Stimulated activated effector memory CD8-positive, alpha-beta T cell treated with anti-CD3 and anti-CD28 coated beads, Interleukin-12 subunit alpha, Interleukin-12 subunit beta, amount 100 ng/mL, for 72 hours (primary cell): ENCODE results near the gene ZMIZ1.

Source experiments
- ATAC-seq: fragments of 150-1000 bp; cut with Tn5 transposase; 2 replicates; pipeline ENCODE4 v1.10.0; 2021
- DNase-seq, 2 donors: peaks; one replicate each; pipeline ENCODE4 v3.0.0; 2021 to 2022; ENCODE audit warnings: low spot score in 2 of 2
- H3K27ac Mint-ChIP-seq: one replicate; pipeline ENCODE4 v1.8.0; 2022; ENCODE audit warnings: mild to moderate bottlenecking, mixed read lengths
- H3K36me3 Mint-ChIP-seq: one replicate; pipeline ENCODE4 v1.8.0; 2022; ENCODE audit warnings: mild to moderate bottlenecking, mixed read lengths
- H3K4me1 Mint-ChIP-seq: one replicate; pipeline ENCODE4 v1.8.0; 2022; ENCODE audit warnings: mixed read lengths
- H3K4me3 Mint-ChIP-seq: one replicate; pipeline ENCODE4 v1.8.0; 2022; ENCODE audit warnings: mild to moderate bottlenecking, mixed read lengths
- H3K9me3 Mint-ChIP-seq: one replicate; pipeline ENCODE4 v1.8.0; 2022; ENCODE audit warnings: mixed read lengths

The ZMIZ1 gene

DNA sequence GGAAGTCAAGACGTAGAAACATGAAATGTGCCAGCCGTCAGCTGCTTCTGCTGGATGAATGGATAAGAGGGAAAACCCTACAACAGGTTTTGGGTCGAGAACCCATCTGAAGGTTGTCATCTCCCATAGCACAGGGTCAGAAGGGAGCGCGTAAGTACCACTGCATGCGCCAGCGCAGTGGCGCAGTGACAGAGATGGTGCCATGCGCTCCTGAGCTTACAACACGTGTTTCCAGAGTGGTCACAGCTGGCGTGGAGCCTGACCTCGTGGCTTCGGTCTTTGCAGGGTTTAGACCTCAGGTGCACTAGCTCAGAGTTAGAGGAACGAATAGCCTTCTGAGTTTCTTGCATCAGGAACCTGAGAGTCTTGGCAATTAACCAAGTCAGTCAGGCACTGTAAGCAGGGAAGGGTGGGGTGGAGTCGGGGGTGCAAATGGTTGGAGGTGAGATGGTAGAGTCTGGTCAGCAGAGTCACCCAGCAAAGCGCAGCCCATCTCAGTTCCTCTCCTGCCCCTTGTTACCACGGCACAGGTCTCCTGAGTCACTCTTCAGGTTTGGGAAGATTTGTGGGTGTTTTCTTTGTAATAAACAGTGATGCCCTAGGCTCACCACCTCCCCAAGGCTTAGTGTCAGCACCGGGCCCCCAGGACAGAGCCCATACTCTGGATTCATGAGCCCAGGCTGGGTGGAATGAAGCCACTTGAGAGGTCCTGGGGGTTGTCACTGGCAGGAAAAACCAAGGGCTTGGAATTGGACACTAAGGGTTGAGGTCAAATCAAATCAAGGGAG, 194.4 kb downstream of the ZMIZ1 start:
- DNase-seq (no peak), ATAC-seq (no peak)
- H3K4me3 Mint-ChIP-seq, result no peak overlapping the region
- peaks cover 49% of the 10 kb centered on the region for H3K36me3 Mint-ChIP-seq
- peak overlapping the region; percentile 68 for H3K27ac Mint-ChIP-seq
- H3K9me3 Mint-ChIP-seq, result no peaks in the 10 kb centered on the region
- H3K4me1 Mint-ChIP-seq, result peaks cover 82% of the 10 kb centered on the region

DNA sequence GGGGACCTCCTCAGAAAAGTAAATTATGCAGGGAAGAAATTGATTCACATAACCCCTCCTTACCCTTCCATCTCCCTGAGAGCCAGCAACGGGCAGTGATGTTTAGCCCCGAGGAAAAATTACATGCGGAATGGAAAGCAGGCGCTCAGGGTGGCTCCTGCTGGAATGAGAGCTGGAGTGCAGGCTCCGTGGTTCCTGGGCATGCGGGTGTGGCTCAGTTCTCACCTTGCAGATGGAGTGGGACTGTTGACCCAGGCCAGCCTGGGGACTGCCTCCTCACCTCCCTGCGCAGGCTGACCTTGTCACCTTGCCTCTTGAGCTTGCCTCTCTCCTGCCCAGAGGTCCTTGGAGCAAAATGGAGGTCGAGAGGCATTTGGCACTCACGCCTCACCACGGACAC, 195.2 kb downstream of the ZMIZ1 start:
- ATAC-seq (no peak), DNase-seq (no peak)
- H3K36me3 Mint-ChIP-seq, result peaks cover 53% of the 10 kb centered on the region
- no peaks in the 10 kb centered on the region for H3K9me3 Mint-ChIP-seq
- peak overlapping the region; percentile 93 for H3K27ac Mint-ChIP-seq
- H3K4me1 Mint-ChIP-seq, result peaks cover 82% of the 10 kb centered on the region
- H3K4me3 Mint-ChIP-seq, result no peak overlapping the region

DNA sequence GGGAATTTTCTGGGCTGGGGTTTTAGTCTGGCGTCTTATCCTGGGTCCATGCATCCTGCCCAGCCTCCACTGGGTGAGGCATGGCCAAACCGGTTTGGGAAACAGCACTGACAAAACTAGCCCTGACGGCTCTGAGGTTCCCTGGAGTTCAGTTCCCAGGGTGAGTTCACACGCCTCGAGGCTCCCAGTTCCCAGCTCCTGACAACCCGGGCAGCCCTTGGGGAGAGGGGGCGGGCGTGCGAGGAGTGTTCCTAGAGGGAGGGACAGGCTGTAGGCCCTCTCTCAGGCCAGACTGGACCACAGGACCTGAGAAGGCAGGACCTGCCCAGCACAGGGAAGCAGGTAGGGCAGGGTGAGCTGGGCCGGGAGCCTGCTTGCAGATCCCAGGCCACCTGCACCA, 196.2 kb downstream of the ZMIZ1 start:
- Mint-ChIP-seq H3K4me3 (no peak overlapping the region), H3K27ac (peak overlapping the region; percentile 93), H3K4me1 (peaks cover 80% of the 10 kb centered on the region), H3K36me3 (peaks cover 49% of the 10 kb centered on the region), H3K9me3 (no peaks in the 10 kb centered on the region)
- ATAC-seq, result no peak
- no peak for DNase-seq

DNA sequence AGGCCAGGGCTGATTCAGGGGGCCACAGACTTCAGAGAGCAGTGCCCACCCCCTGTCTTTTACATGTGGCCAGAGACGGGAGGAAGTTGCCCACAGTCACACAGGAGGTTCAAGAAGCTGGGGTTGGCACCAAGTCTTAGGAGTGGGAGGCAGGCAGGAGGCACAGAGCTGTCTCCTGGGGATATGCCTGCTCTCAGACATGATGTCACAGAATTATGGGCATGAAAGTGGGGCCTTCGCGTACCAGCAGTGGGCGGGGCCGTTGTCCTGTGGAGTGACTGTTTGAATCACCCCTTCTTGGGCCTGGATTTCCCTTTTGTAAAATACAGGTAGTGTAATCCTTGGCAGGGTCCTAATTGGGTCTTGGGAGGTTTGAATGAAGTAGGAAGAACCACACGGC, 197.3 kb downstream of the ZMIZ1 start:
- H3K27ac Mint-ChIP-seq, result peak overlapping the region; percentile 93
- H3K4me1 Mint-ChIP-seq, result peaks cover 80% of the 10 kb centered on the region
- H3K4me3 Mint-ChIP-seq, result peak overlapping the region; percentile 64
- H3K36me3 Mint-ChIP-seq, result peaks cover 52% of the 10 kb centered on the region
- ATAC-seq, result peak; percentile 71
- no peaks in the 10 kb centered on the region for H3K9me3 Mint-ChIP-seq
- peak in 1 of 2 donors; percentile 70 for DNase-seq

DNA sequence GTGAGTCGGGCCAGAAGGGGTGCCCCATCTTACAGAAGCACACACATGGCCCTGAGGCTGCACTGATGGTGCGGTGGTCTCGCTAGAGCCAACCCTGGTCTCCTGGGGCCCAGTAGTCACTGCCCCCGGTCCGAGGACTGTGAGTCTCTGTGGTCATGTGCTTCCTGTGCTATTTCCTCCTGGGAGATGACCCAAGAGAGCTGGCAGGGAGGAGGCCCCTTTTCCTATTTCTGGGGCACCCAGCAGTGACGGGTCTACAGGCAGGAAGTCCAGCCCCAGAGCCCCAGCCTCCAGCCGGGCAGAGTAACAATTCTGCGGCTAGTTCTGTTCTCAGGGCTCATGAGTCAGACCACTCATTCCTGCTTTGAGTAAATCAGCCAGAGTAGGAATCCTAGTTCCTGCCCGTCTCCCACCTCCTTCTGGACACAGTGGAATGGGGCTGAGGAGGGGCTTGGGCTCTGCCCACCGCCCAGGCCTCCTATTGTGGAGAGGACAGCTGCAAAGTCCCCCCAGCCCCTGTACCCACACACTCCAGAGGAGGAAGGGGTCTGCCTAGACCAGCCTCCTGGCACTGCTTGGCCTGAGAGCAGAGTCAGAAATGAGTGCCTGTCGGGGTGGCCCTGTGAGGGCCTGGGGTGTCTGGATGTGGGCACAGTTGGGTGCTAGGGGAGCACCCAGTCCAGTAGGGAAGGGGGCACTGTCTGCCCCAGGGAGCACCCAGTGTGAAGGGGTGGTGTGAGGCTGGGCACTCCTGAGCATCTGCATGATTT, 198.0 kb downstream of the ZMIZ1 start:
- ATAC-seq, result peak; percentile 92
- Mint-ChIP-seq H3K36me3 (peaks cover 58% of the 10 kb centered on the region), H3K4me1 (peaks cover 80% of the 10 kb centered on the region)

DNA sequence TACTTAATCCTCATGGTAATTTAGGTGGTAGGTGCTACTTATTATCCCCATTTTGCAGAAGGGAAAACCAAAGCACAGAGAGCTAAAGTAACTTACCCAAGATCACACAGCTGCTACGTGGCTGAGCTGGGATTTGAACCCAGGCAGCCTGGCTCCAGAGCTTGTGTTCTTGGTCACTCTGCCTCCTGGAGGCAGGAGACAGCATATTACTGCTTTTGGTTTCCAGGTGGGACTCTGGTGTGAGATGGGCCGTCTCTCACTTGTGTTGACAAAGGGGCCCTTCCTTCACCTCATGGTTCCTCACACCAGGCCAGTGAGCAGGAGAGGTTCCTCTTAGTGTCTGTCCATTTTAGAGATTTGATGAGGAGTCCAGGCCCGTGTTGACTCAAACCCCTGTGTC, 198.7 kb downstream of the ZMIZ1 start:
- DNase-seq, result no peak
- H3K27ac Mint-ChIP-seq, result peak overlapping the region; percentile 93
- H3K4me1 Mint-ChIP-seq, result peaks cover 77% of the 10 kb centered on the region
- ATAC-seq, result no peak
- peaks cover 58% of the 10 kb centered on the region for H3K36me3 Mint-ChIP-seq
- no peaks in the 10 kb centered on the region for H3K9me3 Mint-ChIP-seq
- H3K4me3 Mint-ChIP-seq, result peak overlapping the region; percentile 64

More for the DNA sequence above, 198.0 kb downstream of the ZMIZ1 start:
- H3K27ac Mint-ChIP-seq, result peak overlapping the region; percentile 93
- DNase-seq, result peak; percentile 34 to 82
- no peaks in the 10 kb centered on the region for H3K9me3 Mint-ChIP-seq
- H3K4me3 Mint-ChIP-seq, result peak overlapping the region; percentile 64

DNA sequence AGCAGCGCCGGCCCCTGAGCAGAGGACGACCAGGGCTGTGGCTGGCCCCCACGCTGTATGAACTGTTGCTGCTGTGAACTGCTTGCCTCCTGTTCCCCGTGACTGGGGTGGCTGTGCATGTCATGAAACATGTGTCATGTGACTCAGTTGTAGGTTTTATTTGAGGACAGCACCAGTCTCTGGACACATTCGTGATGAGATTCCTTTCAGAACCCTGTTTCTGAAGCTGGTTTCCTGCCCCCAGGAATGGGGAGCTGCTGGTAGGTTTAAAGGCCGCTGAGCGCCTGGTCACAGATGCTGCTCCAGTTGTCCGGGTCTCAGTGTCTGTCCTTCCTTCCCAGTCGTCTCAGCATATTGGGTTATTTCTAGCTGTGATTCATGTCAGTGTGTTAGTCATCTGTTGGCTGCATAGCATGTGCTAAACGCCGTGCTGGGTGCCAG, 199.4 kb downstream of the ZMIZ1 start:
- H3K4me3 Mint-ChIP-seq, result no peak overlapping the region
- H3K27ac Mint-ChIP-seq, result peak overlapping the region; percentile 85
- ATAC-seq (no peak), DNase-seq (no peak)
- H3K9me3 Mint-ChIP-seq, result no peaks in the 10 kb centered on the region
- peaks cover 59% of the 10 kb centered on the region for H3K36me3 Mint-ChIP-seq
- H3K4me1 Mint-ChIP-seq, result peaks cover 74% of the 10 kb centered on the region

DNA sequence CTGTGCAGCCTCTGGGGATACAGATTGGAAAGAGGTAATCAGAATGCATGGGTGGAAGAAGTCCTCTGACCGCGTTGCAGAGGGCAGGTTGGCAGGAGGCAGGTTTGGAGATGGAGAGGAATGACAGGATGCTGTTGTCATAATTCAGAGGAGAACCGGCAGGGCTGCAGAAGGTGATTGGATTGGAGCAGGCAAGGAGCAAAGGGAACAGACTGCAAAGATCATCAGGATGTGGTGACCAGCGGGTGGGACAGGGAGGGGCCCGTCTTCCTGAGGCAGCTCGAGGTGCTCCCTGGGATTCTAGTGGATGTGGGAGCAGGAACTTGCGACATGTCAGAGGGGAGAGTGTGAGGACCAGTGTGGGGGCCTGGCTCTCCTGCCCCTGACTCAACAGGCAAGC, 200.0 kb downstream of the ZMIZ1 start:
- DNase-seq (no peak), ATAC-seq (no peak)
- H3K4me3 Mint-ChIP-seq, result no peak overlapping the region
- peaks cover 71% of the 10 kb centered on the region for H3K4me1 Mint-ChIP-seq
- H3K9me3 Mint-ChIP-seq, result no peaks in the 10 kb centered on the region
- H3K36me3 Mint-ChIP-seq, result peaks cover 62% of the 10 kb centered on the region
- H3K27ac Mint-ChIP-seq, result peak overlapping the region; percentile 85

DNA sequence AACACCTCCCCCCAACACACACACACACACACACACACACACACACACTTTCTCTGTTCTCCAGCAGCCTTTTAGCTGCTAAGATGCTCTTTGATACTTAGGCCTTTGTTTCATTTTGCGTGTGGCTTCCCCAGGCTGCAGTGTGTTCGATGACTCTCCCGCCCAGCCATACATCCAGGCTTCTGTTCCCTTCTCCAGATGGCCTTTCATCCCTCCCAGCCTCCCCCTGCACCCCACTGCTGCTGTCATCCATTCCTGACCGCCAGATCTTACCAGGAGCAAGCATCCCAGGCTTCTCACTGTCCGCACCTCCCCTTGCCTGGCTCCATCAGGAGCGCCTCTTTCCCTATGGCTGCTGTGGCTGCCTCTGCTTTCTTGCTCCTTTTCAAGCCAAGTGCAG, 200.7 kb downstream of the ZMIZ1 start:
- no peak for DNase-seq
- peaks cover 64% of the 10 kb centered on the region for H3K4me1 Mint-ChIP-seq
- peak overlapping the region; percentile 76 for H3K27ac Mint-ChIP-seq
- no peak for ATAC-seq
- peaks cover 57% of the 10 kb centered on the region for H3K36me3 Mint-ChIP-seq
- no peaks in the 10 kb centered on the region for H3K9me3 Mint-ChIP-seq
- no peak overlapping the region for H3K4me3 Mint-ChIP-seq

DNA sequence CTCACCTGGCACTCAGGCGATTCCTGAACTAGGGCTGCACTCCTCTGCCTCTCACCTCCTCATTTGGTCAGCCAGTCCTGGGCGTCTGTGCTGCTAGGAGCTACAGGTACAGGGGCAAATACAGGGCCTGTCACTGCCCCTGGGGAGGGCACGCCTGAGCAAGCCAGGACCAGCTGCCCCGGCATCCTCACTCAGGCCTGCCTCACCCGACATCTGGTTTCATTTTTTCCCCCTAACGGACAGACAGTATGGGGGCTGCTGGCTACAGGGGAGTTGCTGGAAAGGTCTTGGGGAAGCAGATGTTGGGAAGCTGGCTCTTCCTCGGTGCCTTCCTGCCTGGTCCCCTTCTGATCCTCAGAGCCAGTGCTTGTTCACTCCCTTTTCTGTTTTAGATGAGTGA, 201.2 kb downstream of the ZMIZ1 start:
- Mint-ChIP-seq H3K4me1 (peaks cover 59% of the 10 kb centered on the region), H3K36me3 (peaks cover 57% of the 10 kb centered on the region), H3K4me3 (no peak overlapping the region), H3K27ac (peak overlapping the region; percentile 76), H3K9me3 (no peaks in the 10 kb centered on the region)
- ATAC-seq (no peak), DNase-seq (no peak)

DNA sequence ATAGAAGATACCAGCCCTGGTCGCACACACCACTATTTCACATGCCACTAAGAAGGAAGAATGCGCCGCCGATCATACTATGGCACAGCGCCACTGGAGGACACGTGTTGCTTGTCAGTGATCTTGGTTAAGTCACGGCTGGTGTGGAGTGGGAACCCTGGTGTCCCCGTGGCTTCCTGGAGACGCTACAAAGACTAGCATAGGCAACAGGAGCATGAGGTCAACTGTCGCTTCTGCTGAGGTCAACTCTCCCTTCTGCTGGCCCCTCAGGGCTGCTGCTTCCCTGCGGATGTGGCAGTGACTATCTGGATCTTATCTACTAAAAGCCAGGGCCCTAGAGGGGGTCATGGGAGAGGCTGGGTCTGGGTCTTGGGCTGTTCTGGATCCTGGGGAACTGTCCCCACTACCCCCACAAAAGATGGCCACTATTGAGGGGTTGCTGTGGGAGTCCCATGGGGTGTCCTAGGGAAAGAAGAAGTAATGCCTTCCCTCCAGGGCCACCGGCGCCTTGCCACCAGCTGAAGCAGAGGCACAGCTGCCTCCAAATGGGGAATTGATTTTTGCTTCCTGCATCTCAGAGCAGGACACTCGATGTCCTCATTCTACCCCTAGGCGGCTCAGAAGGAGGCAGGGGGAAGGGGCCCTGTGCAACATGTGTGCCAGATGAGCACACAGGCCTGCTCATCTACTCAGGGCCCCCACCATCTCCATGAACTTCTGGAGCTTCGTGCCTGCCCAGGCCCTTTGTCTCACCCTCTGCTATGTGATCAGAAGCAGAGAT, 201.9 kb downstream of the ZMIZ1 start:
- H3K27ac Mint-ChIP-seq, result no peak overlapping the region
- no peaks in the 10 kb centered on the region for H3K9me3 Mint-ChIP-seq
- ATAC-seq, result no peak
- DNase-seq, result no peak
- peaks cover 52% of the 10 kb centered on the region for H3K4me1 Mint-ChIP-seq
- peaks cover 56% of the 10 kb centered on the region for H3K36me3 Mint-ChIP-seq
- no peak overlapping the region for H3K4me3 Mint-ChIP-seq

DNA sequence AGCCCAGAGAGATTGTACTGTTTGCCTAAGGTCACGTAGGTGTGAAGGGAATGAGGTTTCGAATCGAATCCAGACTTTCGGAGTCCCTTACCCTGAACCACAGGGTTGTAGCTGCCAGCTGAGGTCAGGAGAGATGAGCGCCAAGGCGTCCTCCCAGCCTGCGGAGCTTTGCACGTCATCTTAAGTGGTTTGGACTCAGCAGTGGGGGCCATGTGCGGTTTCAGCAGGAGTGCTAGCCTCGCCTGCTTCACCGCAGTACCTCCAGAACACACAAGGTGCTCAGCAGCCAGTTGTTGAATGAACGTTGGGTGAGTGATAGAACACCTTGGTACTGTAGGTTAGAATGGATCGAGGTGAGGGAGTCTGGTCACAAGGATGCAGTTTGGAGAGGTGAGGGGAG, 203.6 kb downstream of the ZMIZ1 start:
- no peak for DNase-seq
- Mint-ChIP-seq H3K4me3 (no peak overlapping the region), H3K4me1 (peaks cover 35% of the 10 kb centered on the region), H3K36me3 (peaks cover 66% of the 10 kb centered on the region), H3K9me3 (no peaks in the 10 kb centered on the region), H3K27ac (peak overlapping the region; percentile 49)
- no peak for ATAC-seq

DNA sequence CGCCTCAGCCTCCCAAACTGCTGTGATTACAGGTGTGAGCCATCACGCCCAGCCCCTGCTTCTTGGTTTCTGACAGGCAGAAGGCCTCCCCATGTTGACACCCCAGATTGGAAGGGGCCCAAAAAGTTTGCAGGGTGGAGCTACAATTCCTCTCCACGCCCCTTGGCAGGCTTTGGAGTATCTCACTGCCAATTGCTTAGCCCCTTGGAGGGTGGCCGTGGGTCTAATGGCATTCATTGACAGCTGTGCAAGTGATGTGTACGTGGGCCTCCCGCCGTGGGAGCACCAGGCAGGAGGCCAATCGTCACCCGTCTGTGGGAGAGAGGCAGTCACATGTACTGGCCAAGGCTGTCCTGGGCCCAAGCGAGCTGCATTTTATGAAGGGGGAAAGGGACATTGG, 204.8 kb downstream of the ZMIZ1 start:
- Mint-ChIP-seq H3K27ac (no peak overlapping the region), H3K4me3 (no peak overlapping the region), H3K9me3 (no peaks in the 10 kb centered on the region), H3K36me3 (peaks cover 68% of the 10 kb centered on the region), H3K4me1 (peaks cover 23% of the 10 kb centered on the region)
- ATAC-seq, result no peak
- DNase-seq, result no peak

DNA sequence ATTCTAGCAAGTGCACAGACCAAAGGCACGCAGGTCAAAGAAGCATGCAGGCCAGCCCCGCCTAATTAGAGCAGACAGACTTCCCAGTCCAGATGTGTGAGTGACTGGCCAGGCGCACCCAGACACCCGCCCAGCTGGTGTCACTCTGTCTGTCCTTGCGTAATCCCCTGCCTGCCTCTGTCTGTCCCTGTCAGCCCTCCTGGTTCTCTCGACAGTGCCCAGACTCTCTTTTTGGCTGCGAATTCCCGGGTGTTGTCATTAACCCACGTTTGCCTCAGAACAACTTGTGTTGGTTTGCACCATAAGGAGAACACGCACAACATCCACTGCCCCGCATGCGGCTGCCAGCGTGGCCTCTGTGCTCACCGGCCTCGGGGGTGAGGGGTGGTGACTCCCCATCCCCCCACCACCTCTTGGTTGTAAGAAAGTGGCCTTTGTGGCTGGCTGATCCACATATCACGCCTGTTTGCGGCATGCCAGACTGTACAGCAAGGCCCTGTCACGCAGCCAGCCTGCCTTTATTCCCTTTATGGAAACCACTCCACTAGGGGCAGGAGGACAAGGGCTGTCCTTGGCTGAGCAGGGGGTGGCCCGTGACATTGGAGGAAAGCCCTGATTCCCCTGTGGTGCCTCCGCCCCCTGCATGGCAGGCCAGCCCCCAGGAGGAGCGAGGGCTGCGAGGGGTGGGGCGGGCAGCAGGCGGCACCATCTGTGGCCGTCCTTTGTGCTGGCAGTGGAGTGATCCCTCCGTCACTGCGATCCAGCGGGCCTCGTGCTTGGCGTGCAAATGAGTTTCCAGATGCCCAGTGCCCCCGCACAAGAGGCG, 205.7 kb downstream of the ZMIZ1 start:
- DNase-seq (no peak), ATAC-seq (no peak)
- H3K27ac Mint-ChIP-seq, result no peak overlapping the region
- H3K36me3 Mint-ChIP-seq, result peaks cover 72% of the 10 kb centered on the region
- no peak overlapping the region for H3K4me3 Mint-ChIP-seq
- H3K4me1 Mint-ChIP-seq, result peaks cover 17% of the 10 kb centered on the region
- H3K9me3 Mint-ChIP-seq, result no peaks in the 10 kb centered on the region

DNA sequence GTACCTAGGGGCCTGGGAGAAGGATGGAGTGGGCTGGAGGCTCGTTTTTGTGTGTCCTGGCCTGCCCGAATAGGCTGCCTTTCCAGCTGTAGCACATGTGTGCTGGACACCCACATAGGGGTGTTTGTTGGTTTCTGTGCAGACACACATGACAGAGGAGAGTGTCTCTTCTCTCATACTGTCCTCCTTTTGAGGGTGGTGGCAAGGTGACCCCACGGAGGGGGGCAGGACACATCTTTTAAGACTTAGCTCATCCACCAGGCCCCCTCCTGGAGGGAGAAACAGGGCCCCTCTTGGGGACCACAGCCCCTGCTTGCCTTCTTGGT, 206.3 kb downstream of the ZMIZ1 start:
- DNase-seq (no peak), ATAC-seq (no peak)
- Mint-ChIP-seq H3K36me3 (peaks cover 72% of the 10 kb centered on the region), H3K4me1 (peaks cover 11% of the 10 kb centered on the region), H3K9me3 (no peaks in the 10 kb centered on the region), H3K4me3 (no peak overlapping the region), H3K27ac (no peak overlapping the region)
